Stimulated activated CD4-positive, alpha-beta T cell treated with anti-CD3 and anti-CD28 coated beads, Interleukin-4, amount 100 ng/mL, for 1 hour (primary cell): ENCODE results near the gene SMCP.

Source experiments
- DNase-seq: peaks from one replicate; pipeline ENCODE4 v3.0.0-alpha.2; 2020

The SMCP gene

DNA sequence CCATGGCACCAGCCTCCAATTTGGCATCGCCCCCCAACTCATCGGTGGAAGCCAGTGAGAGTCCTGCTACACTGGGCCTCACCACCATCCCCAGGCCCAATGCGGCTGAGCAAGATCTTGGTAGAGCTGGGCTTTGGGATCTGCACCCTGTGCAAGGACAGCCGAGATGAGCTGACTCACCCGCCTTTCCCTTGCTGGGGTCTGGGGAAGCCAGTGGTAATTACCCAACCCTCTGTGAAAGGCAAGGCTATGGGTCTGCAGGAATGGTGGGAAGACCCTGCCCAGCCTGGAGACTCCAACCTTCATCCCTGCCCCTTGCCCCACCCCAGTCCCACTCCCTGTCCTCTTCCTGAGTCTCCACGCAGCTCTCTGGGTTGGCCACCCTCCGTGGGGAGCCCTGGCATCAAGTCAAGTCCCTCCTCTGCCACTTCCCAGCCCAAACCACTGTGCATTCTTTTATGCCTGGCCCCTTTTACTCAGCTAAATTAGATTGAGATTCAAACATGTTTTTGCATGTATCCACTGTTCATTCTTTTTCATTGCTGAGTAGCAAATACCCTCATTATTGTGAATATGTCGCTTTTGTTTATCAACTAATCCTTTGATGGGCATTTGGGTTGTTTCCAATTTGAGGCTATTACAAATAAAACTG, 8.8 kb downstream of the SMCP start:
- no peak for DNase-seq

DNA sequence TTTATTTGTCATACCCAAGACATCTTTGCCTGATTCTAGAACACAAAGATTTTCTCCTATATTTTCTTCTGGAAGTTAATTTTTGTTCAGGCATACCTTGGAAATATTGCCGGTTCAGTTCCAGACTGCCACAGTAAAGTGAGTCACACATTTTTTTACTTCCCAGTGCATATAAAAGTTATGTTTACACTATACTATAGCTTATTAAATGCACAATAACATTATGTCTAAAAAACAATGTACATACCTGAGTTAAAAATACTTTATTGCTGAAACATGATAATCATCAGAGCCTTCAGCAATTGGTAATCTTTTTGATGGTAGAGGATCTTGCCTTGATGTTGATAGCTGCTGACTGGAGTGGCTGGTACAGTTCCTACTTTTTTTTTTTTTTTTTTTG, 10.0 kb downstream of the SMCP start:
- no peak for DNase-seq

DNA sequence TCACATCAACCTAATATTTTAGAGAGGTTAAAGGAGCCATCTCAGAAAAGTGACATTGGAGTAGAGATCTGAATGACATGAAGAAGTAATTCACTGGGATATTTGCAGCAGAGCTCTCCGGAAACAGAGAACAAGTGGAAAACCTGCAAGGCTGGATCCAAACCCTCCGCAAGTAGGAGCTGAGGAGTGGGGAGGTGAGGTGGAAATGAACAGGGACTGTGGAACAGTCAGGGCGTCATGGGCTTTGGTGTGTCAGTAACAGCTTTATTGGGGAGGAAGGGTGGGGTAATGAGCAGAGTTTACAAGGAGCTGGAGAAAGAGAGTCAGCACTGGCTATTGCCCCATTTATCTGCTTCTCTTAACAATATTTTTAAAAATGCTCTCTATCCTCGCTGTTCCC, 20.9 kb downstream of the SMCP start:
- no peak for DNase-seq

DNA sequence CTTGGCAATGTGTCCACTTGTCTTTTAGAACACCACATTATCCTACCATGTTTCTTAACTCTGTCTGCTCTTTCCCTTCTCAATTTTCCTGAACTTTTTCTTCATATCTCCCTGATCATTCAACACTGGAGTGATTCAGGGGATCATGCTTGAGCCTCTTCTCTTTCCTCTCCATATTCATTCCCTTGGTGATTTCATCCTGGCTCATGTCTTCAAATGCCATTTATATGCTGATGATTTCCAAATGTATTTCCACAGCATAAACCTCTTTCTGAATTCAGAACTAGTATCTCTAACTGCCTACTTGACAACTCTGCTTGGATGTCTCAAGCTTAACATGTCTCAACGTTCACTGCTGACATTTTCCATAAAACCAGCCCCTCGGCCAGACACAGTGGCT, 21.8 kb downstream of the SMCP start:
- DNase-seq = no peak

DNA sequence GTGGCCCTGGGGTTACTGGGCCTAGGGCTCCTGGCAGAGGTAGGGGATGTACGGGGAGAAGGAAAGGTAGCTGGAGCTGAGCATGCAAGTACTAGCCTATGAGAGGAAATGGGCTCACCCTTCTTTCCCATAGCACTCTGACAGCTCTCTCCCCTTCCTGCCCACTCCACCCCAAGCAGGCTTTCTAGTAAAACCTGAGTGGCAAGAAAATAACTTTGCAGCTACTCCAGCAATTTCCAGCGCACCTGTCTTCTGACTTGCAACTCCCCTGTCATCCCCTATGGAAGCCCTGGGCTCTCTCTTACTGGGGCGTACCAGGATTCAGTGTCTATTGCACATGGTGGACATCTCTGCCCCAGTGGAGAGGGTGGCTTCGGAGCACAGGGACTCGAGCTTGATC, 23.5 kb downstream of the SMCP start:
- no peak for DNase-seq

DNA sequence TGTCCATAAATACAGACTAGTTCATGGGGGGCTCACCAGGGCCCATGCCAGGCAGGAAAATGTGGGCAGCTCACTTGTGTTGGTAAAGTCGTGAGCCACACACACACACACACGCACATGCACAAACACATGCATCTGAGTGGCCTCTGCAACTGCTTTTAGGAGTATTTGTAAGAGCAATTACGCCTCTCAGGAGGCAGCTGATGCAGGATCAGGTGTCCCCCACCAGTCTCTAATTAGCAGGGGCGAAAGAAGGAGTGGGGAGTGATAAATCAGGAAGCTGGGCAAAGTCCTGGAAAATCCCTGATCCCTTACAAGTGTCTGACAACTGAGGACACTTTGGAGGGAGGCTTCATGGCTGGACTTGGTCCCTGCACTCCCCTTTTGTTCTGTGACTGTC, 24.5 kb downstream of the SMCP start:
- no peak for DNase-seq

DNA sequence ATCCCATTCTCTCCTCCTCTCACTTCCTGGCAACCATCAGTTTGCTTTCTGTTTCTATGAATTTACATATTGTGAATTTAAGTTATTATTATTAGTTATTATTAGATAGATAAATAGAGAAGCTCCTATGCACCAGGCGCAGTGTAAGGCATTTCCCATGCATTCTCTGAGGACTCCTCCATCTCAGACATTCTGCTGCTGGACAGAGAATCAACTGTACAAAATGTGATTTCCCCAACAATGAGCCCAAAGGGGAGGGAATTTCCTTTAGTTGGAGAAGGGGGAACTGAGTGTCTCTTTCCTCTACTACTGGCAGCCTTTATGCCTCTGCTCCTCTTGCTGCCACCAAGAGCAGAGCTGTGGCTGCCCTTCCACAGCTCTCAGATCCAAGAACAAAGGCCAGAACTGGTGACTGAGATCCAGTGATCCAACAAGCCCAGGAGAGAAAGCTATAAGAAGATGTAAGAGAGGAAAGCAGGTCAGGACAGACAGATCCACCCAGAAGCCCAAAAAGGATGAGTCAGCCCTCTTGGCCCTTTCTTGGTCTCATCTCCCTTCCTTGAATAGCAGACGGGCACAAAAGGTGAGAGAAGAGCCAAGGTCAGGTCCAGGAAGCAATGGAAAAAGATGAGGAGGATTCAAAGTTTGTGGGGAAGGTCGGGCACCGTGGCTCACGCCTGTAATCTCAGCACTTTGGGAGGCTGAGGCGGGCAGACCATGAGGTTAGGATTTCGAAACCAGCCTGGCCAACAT, 26.7 kb downstream of the SMCP start:
- DNase-seq = no peak

DNA sequence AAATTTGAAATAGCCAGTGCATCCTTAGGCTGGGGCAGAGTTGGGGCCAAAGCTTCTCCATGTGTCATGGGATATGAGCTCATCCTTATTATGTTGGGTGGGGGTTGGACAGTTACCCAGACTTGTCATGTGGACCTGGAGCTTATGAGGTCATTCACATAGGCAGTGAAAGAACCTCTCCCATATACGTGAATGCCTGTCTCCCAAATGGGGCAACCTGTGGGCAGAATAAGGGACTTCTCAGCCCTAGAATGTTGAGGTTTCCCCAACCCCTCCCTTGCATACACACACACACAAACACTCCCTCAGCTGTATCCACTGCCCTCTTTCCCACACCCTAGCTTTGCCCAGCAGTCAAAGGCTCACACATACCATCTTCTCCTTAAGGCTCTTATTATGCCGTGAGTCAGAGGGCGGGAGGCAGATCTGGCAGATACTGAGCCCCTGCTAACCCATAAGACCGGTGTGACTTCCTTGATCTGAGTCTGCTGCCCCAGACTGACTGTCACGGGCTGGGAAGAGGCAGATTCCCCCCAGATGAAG, 28.0 kb downstream of the SMCP start:
- no peak for DNase-seq

DNA sequence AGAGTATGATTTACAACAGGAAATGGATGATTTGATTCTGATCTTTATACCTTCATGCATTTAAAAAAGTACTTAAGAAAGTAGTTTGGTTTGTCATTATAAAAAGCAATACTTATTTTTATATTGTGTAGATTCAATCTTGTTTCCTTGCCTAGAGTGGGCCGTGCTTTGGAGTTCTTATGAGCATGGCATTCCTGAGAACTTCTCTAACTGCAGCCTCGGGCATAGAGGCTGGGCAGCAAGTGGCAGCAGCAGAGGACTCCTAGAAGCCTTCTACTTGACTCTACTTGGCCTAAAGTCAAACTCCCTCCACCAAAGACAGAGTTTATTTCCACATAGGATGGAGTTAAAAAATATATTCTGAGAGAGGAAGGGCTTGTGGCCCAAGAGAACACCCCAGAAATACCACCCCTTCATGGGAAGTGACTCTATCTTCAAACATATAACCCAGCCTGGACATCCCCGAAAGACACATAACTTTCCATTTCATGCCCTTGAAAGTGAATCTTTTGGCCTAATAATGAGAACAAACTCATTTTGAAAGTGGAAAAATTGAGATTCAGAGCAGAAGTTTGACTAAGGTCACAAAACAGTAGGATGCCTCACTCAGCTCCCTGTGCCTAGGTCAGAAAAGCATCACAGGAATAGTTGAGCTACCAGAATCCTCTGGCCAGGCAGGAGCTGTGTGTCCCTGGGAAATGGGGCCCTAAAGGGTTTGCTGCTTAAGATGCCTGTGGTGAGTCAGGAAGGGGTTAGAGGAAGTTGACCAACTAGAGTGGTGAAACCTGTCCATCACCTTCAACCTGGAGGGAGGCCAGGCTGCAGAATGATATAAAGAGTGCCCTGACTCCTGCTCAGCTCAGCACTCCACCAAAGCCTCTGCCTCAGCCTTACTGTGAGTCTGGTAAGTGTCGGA, 29.8 kb downstream of the SMCP start, which contains the start of gene IVL:
Gene IVL, plus strand, starts transcription at position 861 of the 916 bp plus-strand sequence. CDS start 1,252 bp downstream, outside the sequence.
- no peak for DNase-seq

DNA sequence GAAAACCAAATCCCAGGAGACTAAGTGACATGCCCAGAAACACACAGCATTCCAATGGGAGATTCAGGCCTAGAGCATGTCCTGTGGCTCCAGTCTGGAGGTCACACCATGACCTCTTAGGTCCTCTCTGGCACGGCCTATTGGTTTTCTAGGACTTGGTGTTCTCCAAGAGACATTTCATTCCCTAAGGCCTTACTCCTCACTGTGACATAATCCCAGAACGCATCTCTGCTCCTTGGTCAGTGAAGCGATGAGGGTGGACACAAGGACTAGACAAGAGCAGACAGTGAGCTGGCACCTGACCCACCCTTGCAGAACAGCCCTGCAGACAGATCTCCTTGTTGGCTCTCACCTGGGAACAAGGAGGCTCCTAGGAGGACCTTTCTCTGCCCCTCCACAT, 31.1 kb downstream of the SMCP start:
- no peak for DNase-seq

DNA sequence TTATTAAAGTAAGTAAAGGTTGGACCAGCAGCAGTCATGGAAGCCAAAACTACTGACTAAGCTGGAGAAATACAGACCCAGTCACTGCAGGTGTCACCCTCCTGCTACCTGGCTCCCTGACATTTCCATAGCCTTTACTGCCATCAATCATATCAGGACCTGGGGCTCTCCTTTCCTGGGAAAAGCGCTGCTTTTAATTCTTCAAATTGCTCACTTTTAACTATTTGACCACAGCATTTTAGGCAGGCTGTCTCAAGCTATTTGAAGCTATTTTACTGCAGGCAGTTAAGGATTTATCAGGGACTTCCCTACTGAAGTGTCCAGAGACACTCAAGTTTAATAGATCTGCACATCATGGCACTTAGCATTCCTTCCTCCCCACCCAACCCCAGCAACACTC, 34.3 kb downstream of the SMCP start:
- DNase-seq = no peak

DNA sequence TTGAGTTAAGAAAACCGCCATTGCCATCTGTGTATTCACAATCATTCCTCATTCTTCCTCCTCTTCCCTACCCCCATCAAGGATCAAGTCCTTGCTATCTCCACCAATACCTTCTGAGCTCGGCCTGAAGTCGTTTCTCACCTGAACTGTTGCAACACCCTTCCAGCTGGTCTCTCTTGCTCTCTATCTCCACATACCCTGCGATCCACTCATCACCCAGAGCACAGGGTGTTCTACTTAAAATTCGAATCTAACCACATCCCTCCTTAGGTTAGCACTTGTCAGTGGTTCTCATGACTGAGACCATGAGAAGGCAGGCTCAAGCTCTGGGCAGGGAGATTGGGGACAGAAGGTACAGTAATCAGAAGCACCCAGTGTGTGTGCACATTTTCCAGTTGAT, 34.8 kb downstream of the SMCP start:
- DNase-seq = no peak

DNA sequence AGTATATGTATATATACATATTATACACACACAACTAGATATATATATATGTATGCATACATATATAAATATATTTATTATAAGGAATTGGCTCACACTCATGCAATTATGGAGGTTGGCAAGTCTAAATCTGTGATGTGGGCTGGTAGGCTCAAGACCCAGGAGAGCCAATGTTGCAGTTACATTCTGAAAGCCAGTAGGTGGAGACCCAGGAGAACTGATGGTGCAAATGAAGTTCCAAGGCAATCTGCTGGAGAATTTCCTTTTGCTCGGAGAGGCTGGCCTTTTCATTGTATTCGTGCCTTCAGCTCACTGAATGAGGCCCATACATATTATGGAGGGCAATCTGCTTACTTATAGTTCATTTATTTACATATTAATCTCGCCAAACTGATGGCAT, 39.7 kb downstream of the SMCP start:
- no peak for DNase-seq

DNA sequence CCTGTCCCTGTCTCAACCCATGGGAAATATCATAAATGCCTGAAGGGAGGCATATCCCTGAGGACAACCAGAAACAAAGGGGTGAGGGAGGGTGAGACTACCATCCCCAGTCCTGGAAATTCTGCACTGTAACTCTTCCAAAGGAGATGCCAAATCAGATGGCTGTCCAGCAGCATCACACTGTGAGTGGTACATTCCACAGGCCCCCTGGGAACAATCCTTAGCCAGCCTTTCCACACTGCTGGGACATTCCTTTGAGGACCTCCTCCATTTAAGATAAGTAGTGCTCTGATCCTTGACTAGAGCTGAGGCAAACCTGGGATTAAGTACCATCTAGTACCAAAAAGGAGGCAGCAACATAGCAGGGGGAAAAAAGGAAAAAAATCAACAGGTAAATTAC, 40.9 kb downstream of the SMCP start:
- no peak for DNase-seq

DNA sequence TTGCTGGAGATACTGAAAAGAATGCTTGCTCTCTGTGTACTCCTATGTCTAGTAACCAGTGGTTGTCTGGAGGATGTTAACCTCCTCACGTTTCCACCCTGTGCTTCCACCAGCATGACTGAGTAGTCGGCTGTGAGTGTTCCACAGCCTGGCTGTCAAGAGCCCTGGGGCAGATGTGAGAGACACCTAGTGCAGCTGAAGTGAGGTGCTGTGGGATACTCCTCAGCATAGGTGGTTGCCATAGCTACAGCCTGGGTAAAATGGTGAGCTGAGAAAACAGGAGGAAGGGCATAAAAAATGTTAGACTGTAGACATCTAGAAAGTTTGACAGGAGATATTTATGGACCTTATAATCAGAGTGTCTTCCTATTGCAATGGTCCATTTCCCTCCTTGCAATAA, 46.1 kb downstream of the SMCP start:
- no peak for DNase-seq

DNA sequence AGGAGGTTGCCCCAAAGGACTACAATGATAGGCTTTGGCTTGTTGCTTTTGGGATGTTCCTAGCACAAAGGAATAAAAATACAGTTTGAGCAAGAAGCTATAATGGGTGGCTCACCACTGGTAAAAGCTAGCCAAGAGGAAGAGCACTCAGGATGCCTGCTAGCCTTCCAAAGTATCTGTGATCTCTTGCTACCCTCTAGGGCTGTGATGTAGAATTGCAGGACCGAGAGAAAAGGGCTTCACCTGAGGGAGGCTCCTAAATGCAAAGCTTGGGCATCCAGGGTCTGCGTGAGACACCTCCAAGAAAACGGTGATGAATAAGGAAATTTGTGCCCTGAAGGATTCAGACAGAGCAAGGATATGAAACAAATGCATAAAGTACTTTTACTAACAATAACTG, 48.0 kb downstream of the SMCP start:
- no peak for DNase-seq

DNA sequence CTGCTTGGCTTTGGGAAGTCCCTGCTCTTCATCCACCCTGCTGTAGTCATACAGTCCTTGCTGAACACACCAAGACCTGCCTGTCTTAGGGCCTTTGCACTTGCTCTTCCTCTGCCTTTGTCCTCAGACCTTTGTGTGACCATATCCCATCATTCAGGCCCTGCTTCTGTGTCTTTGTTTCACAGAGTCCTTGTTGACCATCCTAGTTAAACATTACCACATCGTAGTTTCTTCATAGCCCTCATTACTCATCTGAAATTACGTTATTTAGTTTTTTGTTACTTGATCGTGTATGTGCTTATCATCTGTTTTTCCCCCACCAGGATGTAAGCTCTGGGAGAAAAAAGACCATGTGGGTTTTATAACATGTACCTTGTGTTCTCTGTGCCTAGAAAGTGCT, 50.5 kb downstream of the SMCP start:
- no peak for DNase-seq

DNA sequence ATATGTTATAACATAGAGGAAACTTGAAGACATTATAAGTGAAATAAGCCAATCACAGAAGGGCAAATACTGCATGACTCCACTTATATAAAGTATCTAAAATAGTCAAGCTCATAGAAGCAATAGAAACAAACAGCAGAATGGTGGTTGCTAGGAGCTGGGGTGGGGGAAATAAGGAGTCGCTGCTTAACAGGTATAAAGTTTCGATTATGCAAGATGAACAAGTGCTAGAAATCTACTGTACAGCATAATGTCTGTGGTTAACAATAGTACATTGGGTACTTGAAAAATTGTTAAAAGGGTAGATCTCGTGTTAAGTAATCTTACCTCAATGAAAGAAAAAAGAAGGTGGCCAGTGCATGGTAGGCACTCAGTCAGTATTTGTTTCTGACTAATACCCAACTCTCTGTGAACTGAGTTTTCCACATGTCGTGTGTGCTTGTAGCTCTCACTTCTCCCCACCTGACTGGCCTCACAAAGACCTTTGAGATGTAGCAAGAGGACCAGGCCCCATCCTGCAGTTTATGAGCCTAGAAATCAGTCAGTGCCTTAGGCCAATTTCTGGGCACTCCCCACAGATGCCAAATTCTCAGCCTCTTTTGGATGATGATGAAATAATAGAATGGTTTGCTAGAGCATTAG, 54.2 kb downstream of the SMCP start:
- DNase-seq = no peak

DNA sequence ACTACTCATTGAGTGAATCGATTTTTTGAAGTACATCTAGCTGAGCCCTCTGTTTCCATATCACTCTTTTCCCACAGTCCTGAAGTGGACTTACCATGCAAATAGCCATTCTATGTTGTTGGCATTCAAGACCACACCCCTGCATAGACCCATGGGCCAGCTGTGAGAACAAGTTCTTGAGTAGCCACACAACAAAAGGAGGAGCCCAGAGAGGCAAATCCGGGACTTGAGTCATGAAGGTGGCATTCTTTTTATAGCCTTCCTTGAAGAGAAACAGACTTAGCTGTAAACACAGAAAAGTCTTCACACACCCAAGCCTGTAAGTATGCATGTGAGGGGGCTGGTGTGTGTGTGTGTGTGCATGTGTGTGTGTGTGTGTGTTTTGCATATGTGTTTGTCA, 55.1 kb downstream of the SMCP start:
- DNase-seq = no peak
